PC-9 (cell line): ENCODE data around the gene SLC6A8. TPM values are rescaled to one million over a fixed set of nuclear protein-coding genes. Genes with fewer than 3 reads are reported as not detected.

Experiments
- BruUV-seq: library from RNA; stranded (reverse); fragments of 400-500 nt; replicated peaks from 2 replicates; lab custom pipeline; 2021; lab: Mats Ljungman, UMichigan
- CTCF ChIA-PET: fragments of 300-600 bp; sonication (Branson Sonifier 250); formaldehyde crosslinking; loops from one replicate; lab custom pipeline; 2022; ENCODE audit warnings: antibody characterized with exemption; lab: Charles Lee
- POLR2A ChIA-PET: fragments of 300-600 bp; sonication (Branson Sonifier 250); formaldehyde crosslinking; loops from one replicate; lab custom pipeline; 2022; ENCODE audit warnings: antibody characterized with exemption; ENCODE audit not compliant: unreplicated experiment; lab: Charles Lee
- DNase-seq, 2 experiments: peaks; one replicate each; pipeline versions ENCODE4 v3.0.0 to v3.0.0-alpha.2; 2015 to 2022; ENCODE audit warnings: mixed read lengths in 1 of 2
- H2AFZ ChIP-seq: fragments of 200-600 bp; sonication (generic); 2 replicates; pipeline ENCODE4 v1.8.1; 2017; ENCODE audit warnings: antibody characterized with exemption
- H3F3A ChIP-seq: fragments of 200-600 bp; sonication (generic); 2 replicates; pipeline ENCODE4 v1.8.1; 2017; ENCODE audit warnings: antibody characterized with exemption, mild to moderate bottlenecking, low read depth; ENCODE audit not compliant: insufficient read depth
- H3K27ac ChIP-seq: fragments of 200-600 bp; sonication (generic); 2 replicates; pipeline ENCODE4 v1.6.1; 2016; ENCODE audit warnings: mixed run types
- H3K27me3 ChIP-seq: fragments of 200-600 bp; sonication (generic); 2 replicates; pipeline ENCODE4 v1.6.1; 2016; ENCODE audit warnings: low read depth, mixed run types; ENCODE audit not compliant: insufficient read depth
- H3K36me3 ChIP-seq: fragments of 200-600 bp; sonication (generic); 2 replicates; pipeline ENCODE4 v1.6.1; 2016; ENCODE audit warnings: low read depth, mixed run types
- H3K4me1 ChIP-seq: fragments of 200-600 bp; sonication (generic); replicated peaks from 2 replicates; pipeline ENCODE4 v1.6.1; 2016; ENCODE audit warnings: mixed run types; ENCODE audit not compliant: insufficient read depth
- H3K4me2 ChIP-seq: fragments of 200-600 bp; sonication (generic); 2 replicates; pipeline ENCODE4 v1.6.1; 2017; ENCODE audit warnings: mixed run types
- H3K4me3 ChIP-seq: fragments of 200-600 bp; sonication (generic); 2 replicates; pipeline ENCODE4 v1.6.1; 2016; ENCODE audit warnings: mixed run types
- H3K79me2 ChIP-seq: fragments of 200-600 bp; sonication (generic); 2 replicates; pipeline ENCODE4 v1.6.1; 2017; ENCODE audit warnings: low read depth, mixed run types
- H3K9me2 ChIP-seq: fragments of 200-600 bp; sonication (generic); 2 replicates; pipeline ENCODE4 v1.8.1; 2017; ENCODE audit warnings: mild to moderate bottlenecking; ENCODE audit not compliant: insufficient read depth
- H3K9me3 ChIP-seq: fragments of 200-600 bp; sonication (generic); 2 replicates; pipeline ENCODE4 v1.8.1; 2016; ENCODE audit warnings: low read depth; ENCODE audit not compliant: insufficient read depth
- H4K20me1 ChIP-seq: fragments of 200-600 bp; sonication (generic); 2 replicates; pipeline ENCODE4 v1.8.1; 2017; ENCODE audit not compliant: insufficient read depth
- CTCF ChIP-seq: fragments of 200-600 bp; sonication (generic); conservative IDR thresholded peaks from 2 replicates; pipeline ENCODE4 v1.6.1; 2017; ENCODE audit warnings: mixed run types, antibody characterized with exemption, mild to moderate bottlenecking, moderate library complexity
- EZH2 ChIP-seq: fragments of 200-600 bp; sonication (generic); IDR thresholded peaks from 2 replicates; pipeline ENCODE4 v1.8.0; 2017; ENCODE audit warnings: antibody characterized with exemption, low read depth
- intact Hi-C: fragments of 100-400 bp; cut with micrococcal nuclease; formaldehyde crosslinking; loops from one replicate; pipeline ENCODE4 v1.10.0; 2022; ENCODE audit not compliant: unreplicated experiment
- total RNA-seq: library from RNA; stranded (reverse); gene quantifications from 2 replicates; pipeline ENCODE4 v1.2.3, GENCODE V29; 2021

The SLC6A8 gene
- total RNA-seq, 1 experiment from 2014 or later = 40.5 TPM

DNA sequence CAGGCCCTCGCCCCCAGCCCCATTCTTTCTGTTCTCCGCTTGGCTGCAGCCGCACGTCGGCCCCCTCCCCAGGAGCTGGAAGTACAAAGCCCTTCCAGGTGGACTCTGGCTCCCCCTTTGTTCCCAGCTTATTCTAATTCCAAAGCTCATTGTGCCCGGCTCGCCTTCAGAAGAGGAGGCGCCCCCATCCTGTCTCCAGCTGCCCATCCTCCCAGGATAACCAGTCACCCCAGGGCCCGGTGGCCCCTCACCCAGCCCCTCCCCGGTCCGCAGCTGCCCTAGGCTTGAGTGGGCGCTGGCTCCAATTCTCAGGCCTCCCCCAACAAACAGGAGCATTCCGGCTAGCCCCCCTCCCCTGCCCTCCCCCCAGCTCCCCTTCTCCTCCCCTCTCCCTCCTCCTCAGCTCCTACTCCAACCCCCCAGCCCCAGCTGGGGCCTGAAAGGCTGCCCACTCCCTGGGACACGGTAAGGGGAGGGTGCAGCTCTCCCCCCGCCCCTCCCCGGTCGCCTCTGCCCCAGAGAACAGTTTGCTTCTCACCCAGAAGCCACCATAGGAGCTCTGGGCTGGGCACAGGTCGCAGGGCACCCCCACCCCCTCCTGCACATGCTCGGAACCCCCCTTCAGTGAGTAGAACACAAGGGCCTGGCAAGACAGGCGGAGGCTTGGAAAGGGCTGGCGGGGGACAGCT is 3.1 kb upstream of the SLC6A8 start:
- BruUV-seq = no TSS peak
- DNase-seq = no peak
- Histone ChIP-seq H3K36me3 (no peaks in the 10 kb centered on the region), H3K79me2 (no peaks in the 10 kb centered on the region), H3K9me3 (no peaks in the 10 kb centered on the region), H3K4me3 (no peak overlapping the region), H3K27me3 (peaks cover 11% of the 10 kb centered on the region), H3K4me2 (no peak overlapping the region), H2AFZ (no peak overlapping the region), H3F3A (no peaks in the 10 kb centered on the region), H4K20me1 (no peaks in the 10 kb centered on the region), H3K27ac (no peak overlapping the region), H3K4me1 (no peaks in the 10 kb centered on the region), H3K9me2 (no peaks in the 10 kb centered on the region)
- ChIA-PET POLR2A (no interaction called here), CTCF (interaction anchor here (0.7 kb wide), 2 partner anchors 66 to 70 kb away, joined by 3 to 5 read pairs; no protein-coding TSS in a partner anchor)
- TF ChIP-seq CTCF (no peak), EZH2 (no peak)
- intact Hi-C loops = no loop called here

DNA sequence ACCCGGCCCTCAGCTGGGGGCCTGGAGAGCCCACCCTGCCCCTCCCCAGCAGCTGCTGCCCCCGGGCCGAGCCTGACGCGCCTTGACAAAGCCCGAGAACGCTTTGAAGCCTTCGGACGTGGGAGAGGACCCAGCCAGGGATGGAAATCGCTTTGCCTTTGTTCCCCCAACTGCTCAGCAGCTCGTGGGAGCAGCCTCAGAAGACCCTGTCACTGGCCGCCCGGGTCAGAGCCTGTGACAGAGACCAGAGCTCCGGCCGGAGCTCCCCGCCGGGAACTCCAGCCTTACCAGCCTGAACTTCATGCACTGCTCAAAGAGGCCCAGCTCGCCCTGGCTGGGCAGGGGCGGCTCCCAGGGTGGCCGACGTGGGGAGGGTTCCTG is 2.6 kb upstream of the SLC6A8 start:
- H3K9me3 ChIP-seq = no peaks in the 10 kb centered on the region
- peaks cover 6% of the 10 kb centered on the region for H3K27me3 ChIP-seq
- no peaks in the 10 kb centered on the region for H3F3A ChIP-seq
- BruUV-seq = no TSS peak
- ChIA-PET CTCF (interaction anchor here (0.5 to 0.7 kb wide), 2 partner anchors 31 to 70 kb away, joined by 3 read pairs; no protein-coding TSS in a partner anchor), POLR2A (no interaction called here)
- no peaks in the 10 kb centered on the region for H3K79me2 ChIP-seq
- H3K4me2 ChIP-seq = no peak overlapping the region
- H3K27ac ChIP-seq = no peak overlapping the region
- no peaks in the 10 kb centered on the region for H3K36me3 ChIP-seq
- no peak for DNase-seq
- H3K4me3 ChIP-seq = no peak overlapping the region
- no peaks in the 10 kb centered on the region for H3K9me2 ChIP-seq
- H4K20me1 ChIP-seq = no peaks in the 10 kb centered on the region
- intact Hi-C loops = no loop called here
- no peak overlapping the region for H2AFZ ChIP-seq
- TF ChIP-seq CTCF (no peak), EZH2 (no peak)
- H3K4me1 ChIP-seq = no peaks in the 10 kb centered on the region

GRCh38 chrX:153685751-153686696 is 1.7 kb upstream of the SLC6A8 start:
- TF ChIP-seq CTCF (no peak), EZH2 (no peak)
- H3K79me2 ChIP-seq = no peaks in the 10 kb centered on the region
- no peaks in the 10 kb centered on the region for H4K20me1 ChIP-seq
- no TSS peak for BruUV-seq
- H3K4me3 ChIP-seq = no peak overlapping the region
- POLR2A ChIA-PET = no interaction called here
- no peaks in the 10 kb centered on the region for H3K27me3 ChIP-seq
- no peaks in the 10 kb centered on the region for H3K9me2 ChIP-seq
- intact Hi-C loops = no loop called here
- no peak overlapping the region for H3K4me2 ChIP-seq
- CTCF ChIA-PET = interaction anchor here (0.5 to 0.7 kb wide), 4 partner anchors 26 to 87 kb away, joined by 3 to 6 read pairs (median 3); no protein-coding TSS in a partner anchor
- H3K4me1 ChIP-seq = no peaks in the 10 kb centered on the region
- H2AFZ ChIP-seq = no peak overlapping the region
- H3K27ac ChIP-seq = no peak overlapping the region
- no peaks in the 10 kb centered on the region for H3F3A ChIP-seq
- H3K9me3 ChIP-seq = no peaks in the 10 kb centered on the region
- no peaks in the 10 kb centered on the region for H3K36me3 ChIP-seq
- DNase-seq = no peak
